H1 (cell line): ENCODE results near the gene SRRM5. TPM values are rescaled to one million over a fixed set of nuclear protein-coding genes. Genes with fewer than 3 reads are reported as not detected.

Experiments
- CBX5 ChIP-seq: fragments of 300-800, 300-1000 bp; sonication (generic); IDR thresholded peaks from 2 replicates; pipeline ENCODE4 v1.7.1; 2016; ENCODE audit warnings: antibody characterized with exemption, low read length, low read depth
- CHD1 ChIP-seq: IDR thresholded peaks from 2 replicates; pipeline ENCODE4 v1.6.1; 2012; ENCODE audit warnings: low read depth, low read length, improper control_type of control experiment
- JUN ChIP-seq: IDR thresholded peaks from 2 replicates; pipeline ENCODE4 v1.6.1; 2011; ENCODE audit warnings: low read depth, mild to moderate bottlenecking, improper control_type of control experiment, low read length
- NRF1 ChIP-seq: IDR thresholded peaks from 2 replicates; pipeline ENCODE4 v1.6.1; 2011; ENCODE audit warnings: mild to moderate bottlenecking, low read depth, low read length, improper control_type of control experiment
- RFX5 ChIP-seq: IDR thresholded peaks from 2 replicates; pipeline ENCODE4 v1.6.1; 2011; ENCODE audit warnings: low read depth, low read length, improper control_type of control experiment, borderline replicate concordance
- SP1 ChIP-seq: IDR thresholded peaks from 2 replicates; pipeline ENCODE4 v1.6.1; 2011; ENCODE audit warnings: low read depth, low read length
- SRF ChIP-seq: IDR thresholded peaks from 2 replicates; pipeline ENCODE4 v1.6.1; 2011; ENCODE audit warnings: mild to moderate bottlenecking, low read depth, low read length, moderate library complexity
- SUZ12 ChIP-seq: fragments of 200-600 bp; sonication (generic); IDR thresholded peaks from 2 replicates; pipeline ENCODE4 v1.6.1; 2012; ENCODE audit warnings: mild to moderate bottlenecking, inconsistent platforms, low read length, moderate library complexity, mixed read lengths
- polyA plus RNA-seq, 7 experiments: library from polyadenylated mRNA; depleted of rRNA in 3 of 7; stranded (reverse) in 5 of 7; unstranded in 2 of 7; fragments of >200 nt in 5 of 7; fragments of 200-250 nt in 2 of 7; gene quantifications; 1 replicate in 5 of 7; 2 replicates in 1 of 7; 4 replicates in 1 of 7; pipeline versions ENCODE4 v1.2.1 to v1.2.3, GENCODE V29; 2011 to 2013; ENCODE audit warnings: missing spikeins in 2 of 7, mixed read lengths in 2 of 7
- total RNA-seq: library from RNA; stranded (reverse); fragmentation: NEBNext Ultra II Directional; extraction: Animal tissue kit (Norgen Biotek cat#: 25700); gene quantifications from 2 replicates; pipeline ENCODE4 v1.2.1, GENCODE V29; 2021

Gene SRRM5
- total and polyA plus RNA-seq, 2 of the 8 experiments (the other 6 are each of a cell fraction or from before 2014, with no cell fraction given): 0.06 to 0.11 TPM

- TF ChIP-seq CBX5 (no peak), CHD1 (no peak), SRF (no peak), RFX5 (no peak), SUZ12 (no peak), SP1 (no peak), NRF1 (no peak), JUN (no peak)
Measured at GRCh38 chr19:43643326-43643725, 31.4 kb downstream of the SRRM5 start (continued).
